Right ventricle myocardium superior (tissue), 1 donor: ENCODE measurements around the gene CD109. TPM values are rescaled to one million over a fixed set of nuclear protein-coding genes. Genes with fewer than 3 reads are reported as not detected.
A peak's percentile ranks its signal among the peaks of the same experiment; 100 is the strongest.

Source experiments
- ATAC-seq: fragments of 200-7000 bp; cut with Tn5 transposase; one replicate; pipeline ENCODE4 v1.9.1; 2020; ENCODE audit warnings: mild to moderate bottlenecking; ENCODE audit not compliant: poor library complexity
- DNase-seq: peaks from one replicate; pipeline ENCODE4 v3.0.0-alpha.2; 2020
- intact Hi-C: fragments of 100-400 bp; cut with DNase I; formaldehyde crosslinking; loops from one replicate; pipeline ENCODE4 v1.11.2; 2022
- long read RNA-seq: library from polyadenylated mRNA; unstranded; transcript quantifications from one replicate; pipeline ENCODE4 v2.0.0, GENCODE V29; 2021
- total RNA-seq: library from RNA; stranded (reverse); fragmentation: NEBNext Ultra II Directional; extraction: Animal tissue kit (Norgen Biotek cat#: 25700); gene quantifications from one replicate; pipeline ENCODE4 v1.2.1, GENCODE V29; 2021
- donor health status: DM: no; HTN: yes; CAD: no; lungs with severe emphysema.

Gene CD109
- 6.7 TPM for total RNA-seq
- long read RNA-seq, full-length matches to known transcripts: 2 of 4 reads
- long read RNA-seq, partial matches to known transcripts: 0 of 4 reads
- long read RNA-seq, other reads (novel, unspliced or antisense): 2 of 4 reads

DNA sequence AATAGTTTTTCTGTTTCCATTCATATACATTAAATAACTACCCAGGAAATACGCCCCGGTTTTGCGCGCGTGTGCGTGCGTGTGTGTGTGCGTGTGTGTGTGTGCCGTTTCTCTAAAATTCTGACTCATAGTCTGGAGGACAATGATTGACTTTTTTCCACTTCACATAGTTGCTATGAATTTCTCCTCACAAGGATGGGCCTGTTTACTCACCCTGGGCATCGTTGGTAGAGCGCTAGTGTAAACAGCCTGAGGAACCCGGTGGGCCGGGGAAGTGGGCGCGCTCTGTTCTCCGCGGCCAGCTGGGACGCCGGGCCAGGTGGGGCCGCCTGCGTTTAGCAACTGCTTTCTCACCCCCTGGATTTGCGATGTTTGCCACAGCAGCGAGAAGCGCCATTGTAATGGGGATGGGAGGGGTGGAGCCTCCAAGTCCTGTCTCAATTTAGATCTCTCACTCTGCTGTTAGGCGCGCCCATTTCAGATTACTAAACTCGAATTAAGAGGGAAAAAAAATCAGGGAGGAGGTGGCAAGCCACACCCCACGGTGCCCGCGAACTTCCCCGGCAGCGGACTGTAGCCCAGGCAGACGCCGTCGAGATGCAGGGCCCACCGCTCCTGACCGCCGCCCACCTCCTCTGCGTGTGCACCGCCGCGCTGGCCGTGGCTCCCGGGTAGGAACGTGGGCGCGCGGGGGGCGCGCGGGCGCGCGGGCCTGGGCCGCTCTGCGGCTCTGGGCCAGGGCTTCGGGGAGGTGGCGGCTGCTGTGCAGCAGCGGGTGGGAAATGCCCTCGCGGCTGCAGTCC is at the start of gene CD109:
Gene CD109 (plus strand): TSS at position 585 of the 803 bp plus-strand sequence. CDS start 13 bp downstream, at position 598.
- intact Hi-C loops: no loop called here
- DNase-seq (peak; percentile 56), ATAC-seq (peak; percentile 95)

GRCh38 chr6:73648166-73648565 is 47.8 kb upstream of the CD109 start:
- intact Hi-C loops: no loop called here
- ATAC-seq (no peak), DNase-seq (no peak)

DNA sequence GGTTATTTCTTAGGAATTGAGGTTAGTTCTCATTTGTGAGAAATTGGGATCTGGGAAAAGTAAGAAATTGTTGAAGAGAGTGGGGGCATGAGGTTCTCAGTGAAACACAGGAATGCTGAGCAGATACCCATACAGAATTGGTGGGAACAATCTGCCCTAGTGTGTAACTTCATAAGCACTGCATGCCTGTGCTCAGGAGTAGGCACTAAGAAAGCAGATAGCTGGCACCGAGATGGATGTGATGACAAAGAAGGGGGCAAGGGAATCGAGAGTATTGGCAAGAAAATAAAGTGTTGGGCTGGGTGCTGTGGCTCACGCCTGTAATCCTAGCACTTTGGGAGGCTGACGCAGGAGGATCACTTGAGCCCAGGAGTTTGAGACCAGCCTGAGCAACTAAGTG is 46.2 kb upstream of the CD109 start:
- intact Hi-C loops: no loop called here
- DNase-seq: no peak
- ATAC-seq: no peak

DNA sequence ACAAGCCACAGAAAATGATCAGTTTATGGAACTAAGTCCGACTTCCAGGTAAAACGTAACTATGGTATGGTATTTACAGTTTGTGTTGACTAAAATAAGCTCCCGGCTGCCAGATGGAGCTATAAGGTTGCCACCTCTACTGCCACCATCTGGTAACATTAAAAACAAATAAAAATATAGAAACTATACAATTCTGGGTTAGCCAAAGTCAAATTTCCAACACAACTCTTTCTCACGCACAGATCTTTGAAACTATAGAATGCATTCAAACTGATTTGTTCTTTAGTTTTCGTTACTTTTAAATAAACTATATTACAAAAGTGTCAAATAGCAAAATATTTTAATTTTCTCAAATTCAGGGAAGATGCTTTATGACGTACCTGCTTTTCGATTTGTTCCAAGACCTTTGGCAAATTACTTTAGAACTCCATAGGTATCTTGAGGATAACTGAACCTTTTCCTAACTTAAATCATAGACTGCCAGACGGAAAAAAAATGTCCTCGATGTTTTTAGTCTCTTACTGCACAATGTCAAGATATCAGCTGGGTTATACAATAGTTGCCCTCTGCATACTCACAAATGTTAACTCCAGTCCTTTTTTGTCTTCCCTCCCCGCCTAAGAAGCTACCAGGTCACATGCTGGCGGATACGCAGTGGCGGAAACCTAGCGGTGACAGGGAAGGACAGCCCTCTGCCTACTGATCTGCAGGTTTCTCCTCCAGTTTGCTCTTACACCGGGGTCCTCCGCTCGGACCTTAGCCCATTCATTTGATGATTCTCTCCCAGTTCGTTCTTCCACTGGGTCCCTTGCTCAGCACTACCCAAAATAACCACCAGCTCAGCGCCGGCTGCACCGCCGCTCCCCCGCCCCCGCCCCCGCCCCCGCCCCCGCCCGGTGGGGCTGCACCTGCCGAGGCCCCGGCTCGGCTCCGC is 43.1 kb upstream of the CD109 start:
- ATAC-seq: peak; percentile 69
- intact Hi-C loops: no loop called here
- peak; percentile 60 for DNase-seq

- intact Hi-C loops: no loop called here
- ATAC-seq (peak; percentile 98), DNase-seq (peak; percentile 97)
Observed at GRCh38 chr6:73653571-73654424, 42.2 kb upstream of the CD109 start, which contains the start of gene SLC17A5. TSS of gene SLC17A5 (minus strand) at chr6:73653992. CDS start at chr6:73653886, 106 bp downstream.

- no peak for DNase-seq
- no peak for ATAC-seq
- intact Hi-C loops: no loop called here
Observed at GRCh38 chr6:73655341-73655917, 40.6 kb upstream of the CD109 start.

DNA sequence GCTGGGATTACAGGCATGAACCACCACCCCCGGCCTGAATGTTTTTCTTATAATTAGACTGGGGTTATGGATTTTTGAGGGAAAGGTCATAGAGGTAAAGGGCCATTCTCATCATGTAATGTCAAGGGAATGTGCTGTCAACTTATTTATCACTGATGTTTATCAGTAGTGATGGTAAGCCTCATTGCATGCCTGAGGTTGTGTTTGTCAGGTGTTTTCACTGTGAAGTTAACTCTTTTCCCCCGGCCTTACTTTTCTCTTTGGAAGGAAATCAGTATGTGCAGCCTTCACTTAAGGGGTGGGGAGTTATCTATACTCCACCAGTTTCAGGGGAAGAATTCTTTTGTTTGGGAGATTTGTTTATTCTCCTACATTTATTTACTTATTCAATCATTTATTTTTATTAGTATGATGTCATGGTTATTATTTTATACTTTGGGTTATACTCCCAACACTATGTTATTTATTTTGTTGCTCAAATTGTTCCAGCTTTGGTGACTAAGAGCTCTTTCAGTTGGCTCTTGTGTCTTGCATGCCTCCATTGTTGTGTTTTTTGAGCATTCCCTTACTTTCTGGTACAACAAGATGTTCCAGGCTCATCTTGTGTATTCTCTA is 39.4 kb upstream of the CD109 start:
- DNase-seq (no peak), ATAC-seq (no peak)
- intact Hi-C loops: no loop called here

GRCh38 chr6:73657201-73657600 is 38.8 kb upstream of the CD109 start:
- intact Hi-C loops: no loop called here
- no peak for ATAC-seq

DNA sequence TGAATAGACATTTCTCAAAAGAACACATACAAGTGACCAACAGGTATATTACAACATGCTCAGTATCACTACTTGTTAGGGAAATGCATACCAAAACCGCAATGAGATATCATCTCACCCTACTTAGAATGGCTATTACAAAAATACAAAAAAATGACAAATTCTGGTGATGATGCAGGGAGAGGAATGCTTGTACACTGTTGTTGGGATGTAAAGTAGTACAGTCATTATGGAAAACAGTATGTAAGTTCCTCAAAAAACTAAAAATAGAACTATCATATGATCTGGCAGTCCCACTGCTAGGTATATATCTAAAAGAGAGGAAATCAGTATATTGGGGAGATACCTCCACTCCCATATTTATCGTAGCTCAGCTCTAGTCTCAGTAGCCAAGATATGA is 31.3 kb upstream of the CD109 start:
- intact Hi-C loops: no loop called here
- ATAC-seq: no peak
- no peak for DNase-seq

More at GRCh38 chr6:73657201-73657600, 38.8 kb upstream of the CD109 start:
- no peak for DNase-seq

GRCh38 chr6:73665686-73666319 is 30.2 kb upstream of the CD109 start:
- no peak for DNase-seq
- intact Hi-C loops: no loop called here
- ATAC-seq: no peak

DNA sequence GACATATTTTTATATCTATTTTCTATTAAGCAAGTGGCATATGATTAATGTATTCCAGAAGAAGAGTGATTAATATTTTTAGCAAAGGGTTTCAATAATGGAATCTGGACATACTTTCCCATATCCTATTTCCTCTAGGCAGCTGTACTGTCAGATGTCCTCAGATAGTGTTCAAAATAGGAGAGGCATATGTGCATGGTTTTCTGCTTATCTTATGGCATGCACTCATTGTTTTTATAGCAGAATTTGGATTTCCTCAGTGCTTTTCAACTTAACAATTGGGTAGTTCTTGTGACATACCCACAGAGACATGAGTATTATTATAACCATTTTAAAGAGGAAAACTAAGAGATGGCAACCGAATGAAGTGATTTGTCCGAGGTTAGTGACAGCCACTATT is 29.6 kb upstream of the CD109 start:
- intact Hi-C loops: no loop called here
- DNase-seq (no peak), ATAC-seq (no peak)

DNA sequence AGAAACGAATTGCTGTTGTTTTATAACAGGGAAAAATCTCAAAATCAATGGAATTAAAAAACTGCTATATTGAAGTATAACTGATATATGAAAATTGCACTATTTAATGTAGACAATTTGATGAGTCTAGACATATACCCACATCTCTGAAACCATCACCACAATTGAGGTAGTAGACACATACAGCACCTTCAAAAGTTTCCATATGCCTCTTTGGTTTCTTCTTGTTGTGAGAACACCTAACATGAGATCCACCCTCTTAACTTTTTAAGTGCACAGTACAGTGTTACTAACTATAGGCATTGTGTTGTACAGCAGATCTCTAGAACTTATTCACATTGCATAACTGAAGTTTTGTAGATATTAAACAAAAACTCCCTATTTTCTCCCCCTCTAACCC is 28.2 kb upstream of the CD109 start:
- no peak for ATAC-seq
- intact Hi-C loops: no loop called here
- DNase-seq: no peak

GRCh38 chr6:73669005-73669404 is 27.0 kb upstream of the CD109 start:
- DNase-seq (no peak), ATAC-seq (no peak)
- intact Hi-C loops: no loop called here

DNA sequence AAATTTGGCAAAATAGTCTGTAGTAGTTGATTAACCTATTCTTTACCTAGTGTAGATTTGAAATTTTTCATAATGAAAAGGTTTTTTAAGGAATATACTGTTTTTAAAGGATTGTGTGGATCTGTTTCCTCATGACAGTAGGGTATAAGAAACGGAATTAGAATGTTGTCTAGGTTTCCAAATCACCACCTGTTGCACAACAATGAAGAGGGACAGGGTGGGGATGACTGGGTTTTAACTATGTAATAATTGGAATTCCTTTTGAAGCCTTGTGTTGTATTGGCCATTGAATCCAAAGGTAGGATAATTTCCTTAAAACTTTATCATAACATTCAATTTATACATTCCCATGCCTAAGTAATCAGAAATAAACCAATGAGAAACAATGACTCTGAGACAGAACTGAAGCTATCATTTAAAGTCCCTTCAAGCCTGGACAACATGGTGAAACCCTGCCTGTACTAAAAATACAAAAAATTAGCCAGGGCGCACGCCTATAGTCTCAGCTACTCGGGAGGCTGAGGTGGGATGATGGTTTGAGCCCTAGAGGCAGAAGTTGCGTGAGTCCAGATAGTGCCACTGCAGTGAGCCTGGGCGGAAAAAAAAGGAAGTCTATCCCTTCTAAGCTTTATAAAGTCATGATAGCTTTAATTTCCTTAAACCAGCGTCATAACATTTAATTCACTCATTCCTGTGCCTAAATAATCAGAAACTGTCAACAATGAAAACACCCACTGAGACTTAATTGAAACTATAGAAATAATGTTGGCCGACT is 23.9 kb upstream of the CD109 start:
- ATAC-seq (no peak), DNase-seq (no peak)
- intact Hi-C loops: no loop called here

GRCh38 chr6:73675466-73676098 is 20.4 kb upstream of the CD109 start:
- peak; percentile 96 for ATAC-seq
- intact Hi-C loops: loop anchor here (2.0 kb wide), 1 partner anchor 57 kb away; no protein-coding TSS in a partner anchor
- peak; percentile 58 for DNase-seq

- peak; percentile 80 for ATAC-seq
- intact Hi-C loops: no loop called here
- no peak for DNase-seq
Observed at GRCh38 chr6:73679009-73679408, 17.0 kb upstream of the CD109 start.
